ENCODE data around the gene PDE4B.

Gene PDE4B

GRCh38 chr1:66394603-66395002, 601.9 kb downstream of the PDE4B start:
- no peak for DNase-seq (ENCODE audit: low read depth)
- TF ChIP-seq, protein P1, sequence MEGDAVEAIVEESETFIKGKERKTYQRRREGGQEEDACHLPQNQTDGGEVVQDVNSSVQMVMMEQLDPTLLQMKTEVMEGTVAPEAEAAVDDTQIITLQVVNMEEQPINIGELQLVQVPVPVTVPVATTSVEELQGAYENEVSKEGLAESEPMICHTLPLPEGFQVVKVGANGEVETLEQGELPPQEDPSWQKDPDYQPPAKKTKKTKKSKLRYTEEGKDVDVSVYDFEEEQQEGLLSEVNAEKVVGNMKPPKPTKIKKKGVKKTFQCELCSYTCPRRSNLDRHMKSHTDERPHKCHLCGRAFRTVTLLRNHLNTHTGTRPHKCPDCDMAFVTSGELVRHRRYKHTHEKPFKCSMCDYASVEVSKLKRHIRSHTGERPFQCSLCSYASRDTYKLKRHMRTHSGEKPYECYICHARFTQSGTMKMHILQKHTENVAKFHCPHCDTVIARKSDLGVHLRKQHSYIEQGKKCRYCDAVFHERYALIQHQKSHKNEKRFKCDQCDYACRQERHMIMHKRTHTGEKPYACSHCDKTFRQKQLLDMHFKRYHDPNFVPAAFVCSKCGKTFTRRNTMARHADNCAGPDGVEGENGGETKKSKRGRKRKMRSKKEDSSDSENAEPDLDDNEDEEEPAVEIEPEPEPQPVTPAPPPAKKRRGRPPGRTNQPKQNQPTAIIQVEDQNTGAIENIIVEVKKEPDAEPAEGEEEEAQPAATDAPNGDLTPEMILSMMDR (IDR thresholded peaks at IDR 0.05; ENCODE audit: control insufficient read depth, extremely low read depth, insufficient read depth), result no peak
- H3K4me3 ChIP-seq (ENCODE audit: low read depth, low read length), result no peak overlapping the region

DNA sequence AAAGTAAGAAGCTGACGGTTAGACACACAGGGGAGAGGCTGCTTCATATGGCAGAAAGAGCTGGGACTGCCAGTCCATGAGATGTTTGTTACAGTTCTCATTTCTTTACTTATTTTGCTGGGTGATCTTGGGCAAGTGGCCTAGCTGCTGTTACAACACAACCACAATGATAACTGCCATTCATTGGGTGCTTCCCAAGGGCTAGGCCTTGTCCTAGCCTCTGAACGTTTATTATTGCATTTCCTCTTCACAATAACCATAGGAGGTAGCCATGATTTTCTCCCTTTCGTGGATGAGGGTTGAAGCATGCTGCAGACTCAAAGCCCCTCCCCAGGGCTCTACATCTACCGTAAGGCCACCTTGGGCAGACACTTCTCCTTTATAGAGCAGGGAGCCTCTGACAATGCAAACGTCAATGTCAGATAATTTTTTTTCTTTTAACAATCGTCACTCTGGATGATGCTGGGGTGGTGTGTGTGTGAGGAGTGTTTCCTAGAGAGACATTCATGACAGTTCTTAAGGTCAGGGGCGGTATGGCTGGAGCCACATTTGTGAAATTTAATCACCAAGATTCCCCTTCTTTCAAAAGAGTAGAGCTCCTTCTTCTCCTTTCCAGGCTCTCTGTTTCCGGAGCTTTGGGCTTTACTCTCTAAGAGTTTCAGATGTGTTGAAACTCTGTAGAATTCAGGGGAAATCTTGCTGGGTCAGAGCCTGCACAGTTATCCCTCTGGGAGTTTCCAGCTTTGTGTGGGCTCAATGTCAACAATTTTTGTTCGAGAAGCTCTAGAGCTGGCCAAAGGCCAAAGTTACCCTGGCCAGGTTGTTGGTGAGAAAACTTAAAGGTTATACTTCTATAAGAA, 602.7 kb downstream of the PDE4B start:
- TF ChIP-seq, protein P1 (IDR thresholded peaks at IDR 0.05; ENCODE audit: control insufficient read depth, extremely low read depth, insufficient read depth), result no peak
- H3K4me3 ChIP-seq (ENCODE audit: low read depth, low read length), result no peak overlapping the region
- no peak for DNase-seq (ENCODE audit: low read depth)

- no peak overlapping the region for H3K4me3 ChIP-seq (ENCODE audit: low read depth, low read length)
- TF ChIP-seq, protein P1 (IDR thresholded peaks at IDR 0.05; ENCODE audit: control insufficient read depth, extremely low read depth, insufficient read depth), result no peak
- no peak for DNase-seq (ENCODE audit: low read depth)
These were observed 603.7 kb downstream of the PDE4B start for GRCh38 chr1:66396212-66396890.

DNA sequence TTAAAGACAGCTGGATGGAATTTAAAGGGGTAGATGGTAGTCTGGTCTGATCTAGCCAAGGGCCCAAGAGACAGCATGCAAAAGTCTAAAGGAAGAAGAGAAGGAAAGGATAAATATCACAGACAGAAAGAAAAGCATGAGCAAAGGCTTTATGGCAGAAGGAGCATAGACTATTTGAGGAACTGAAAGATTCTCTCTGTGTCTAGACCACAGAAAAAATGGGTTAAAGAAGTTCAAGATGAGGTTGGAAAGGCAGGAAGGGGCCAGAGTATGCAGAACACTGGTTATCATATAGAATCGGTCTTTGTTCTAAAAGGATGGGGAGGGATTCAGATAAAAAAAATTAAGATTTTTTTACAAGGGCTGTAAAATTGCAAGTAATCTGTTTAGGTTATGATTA, 604.5 kb downstream of the PDE4B start:
- DNase-seq (ENCODE audit: low read depth), result no peak
- no peak overlapping the region for H3K4me3 ChIP-seq (ENCODE audit: low read depth, low read length)
- TF ChIP-seq, protein P1 (IDR thresholded peaks at IDR 0.05; ENCODE audit: control insufficient read depth, extremely low read depth, insufficient read depth), result no peak

GRCh38 chr1:66399888-66400529, 607.3 kb downstream of the PDE4B start:
- TF ChIP-seq, protein P1 (IDR thresholded peaks at IDR 0.05; ENCODE audit: control insufficient read depth, extremely low read depth, insufficient read depth), result no peak
- DNase-seq (ENCODE audit: low read depth), result no peak
- no peak overlapping the region for H3K4me3 ChIP-seq (ENCODE audit: low read depth, low read length)

DNA sequence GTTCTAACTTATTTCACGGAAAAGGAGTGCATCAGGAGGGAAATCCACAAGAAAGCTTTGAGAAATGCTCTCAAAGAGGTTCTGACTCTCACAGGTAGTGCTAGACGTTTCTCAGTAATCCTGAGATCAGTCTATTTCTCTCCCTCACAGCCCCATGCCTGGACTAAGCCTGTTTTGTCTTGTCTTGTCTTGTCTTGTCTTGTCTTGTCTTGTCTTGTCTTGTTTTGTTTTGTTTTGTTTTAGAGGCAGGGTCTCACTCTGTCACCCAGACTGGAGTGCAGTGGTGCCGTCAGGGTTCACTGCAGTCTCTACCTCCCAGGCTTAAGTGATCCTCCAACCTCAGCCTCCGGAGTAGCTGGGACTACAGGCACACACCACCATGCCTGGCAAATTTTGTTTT, 608.0 kb downstream of the PDE4B start:
- DNase-seq (ENCODE audit: low read depth), result no peak
- no peak overlapping the region for H3K4me3 ChIP-seq (ENCODE audit: low read depth, low read length)

More for the DNA sequence above, 608.0 kb downstream of the PDE4B start:
- TF ChIP-seq, protein P1 (IDR thresholded peaks at IDR 0.05; ENCODE audit: control insufficient read depth, extremely low read depth, insufficient read depth), result no peak

Measured in LNCaP clone FGC (cell line).